Retinal pigment epithelial cell (primary cell): Measurements from ENCODE around the gene FAM171A1.

Source experiments
- DNase-seq: peaks from one replicate; pipeline ENCODE4 v3.0.0-alpha.2; 2010; ENCODE audit warnings: low read depth
- H3K4me3 ChIP-seq: 2 replicates; pipeline ENCODE4 v1.5.1; 2011; ENCODE audit warnings: mild to moderate bottlenecking, low read length, control low read depth, moderate library complexity
- TF ChIP-seq, protein P1 (sequence below): conservative IDR thresholded peaks from 2 replicates; pipeline ENCODE4 v1.5.1; 2011; ENCODE audit warnings: low read depth, low read length, control low read depth, inconsistent platforms

Gene FAM171A1

DNA sequence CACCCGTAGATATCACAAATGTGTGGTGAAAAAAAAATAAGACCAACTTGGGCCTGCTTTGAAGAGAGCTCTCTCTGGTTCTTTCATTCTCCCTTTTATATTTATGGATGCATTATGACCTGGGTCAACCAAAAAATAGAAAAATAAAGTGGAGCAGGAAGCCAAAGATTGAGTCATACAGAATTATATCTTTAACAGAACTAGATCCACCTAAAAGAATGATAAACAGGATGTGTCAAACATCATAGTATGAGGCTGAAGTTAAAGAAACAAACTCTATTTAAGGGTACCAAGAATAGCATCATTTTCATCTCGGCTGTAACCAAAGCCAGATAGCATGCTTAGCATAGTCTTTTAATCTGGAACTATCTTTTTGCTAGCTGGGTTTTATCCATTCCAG, 173.8 kb downstream of the FAM171A1 start:
- TF ChIP-seq, protein P1, sequence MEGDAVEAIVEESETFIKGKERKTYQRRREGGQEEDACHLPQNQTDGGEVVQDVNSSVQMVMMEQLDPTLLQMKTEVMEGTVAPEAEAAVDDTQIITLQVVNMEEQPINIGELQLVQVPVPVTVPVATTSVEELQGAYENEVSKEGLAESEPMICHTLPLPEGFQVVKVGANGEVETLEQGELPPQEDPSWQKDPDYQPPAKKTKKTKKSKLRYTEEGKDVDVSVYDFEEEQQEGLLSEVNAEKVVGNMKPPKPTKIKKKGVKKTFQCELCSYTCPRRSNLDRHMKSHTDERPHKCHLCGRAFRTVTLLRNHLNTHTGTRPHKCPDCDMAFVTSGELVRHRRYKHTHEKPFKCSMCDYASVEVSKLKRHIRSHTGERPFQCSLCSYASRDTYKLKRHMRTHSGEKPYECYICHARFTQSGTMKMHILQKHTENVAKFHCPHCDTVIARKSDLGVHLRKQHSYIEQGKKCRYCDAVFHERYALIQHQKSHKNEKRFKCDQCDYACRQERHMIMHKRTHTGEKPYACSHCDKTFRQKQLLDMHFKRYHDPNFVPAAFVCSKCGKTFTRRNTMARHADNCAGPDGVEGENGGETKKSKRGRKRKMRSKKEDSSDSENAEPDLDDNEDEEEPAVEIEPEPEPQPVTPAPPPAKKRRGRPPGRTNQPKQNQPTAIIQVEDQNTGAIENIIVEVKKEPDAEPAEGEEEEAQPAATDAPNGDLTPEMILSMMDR = no peak
- no peak for DNase-seq
- H3K4me3 ChIP-seq = no peak overlapping the region

DNA sequence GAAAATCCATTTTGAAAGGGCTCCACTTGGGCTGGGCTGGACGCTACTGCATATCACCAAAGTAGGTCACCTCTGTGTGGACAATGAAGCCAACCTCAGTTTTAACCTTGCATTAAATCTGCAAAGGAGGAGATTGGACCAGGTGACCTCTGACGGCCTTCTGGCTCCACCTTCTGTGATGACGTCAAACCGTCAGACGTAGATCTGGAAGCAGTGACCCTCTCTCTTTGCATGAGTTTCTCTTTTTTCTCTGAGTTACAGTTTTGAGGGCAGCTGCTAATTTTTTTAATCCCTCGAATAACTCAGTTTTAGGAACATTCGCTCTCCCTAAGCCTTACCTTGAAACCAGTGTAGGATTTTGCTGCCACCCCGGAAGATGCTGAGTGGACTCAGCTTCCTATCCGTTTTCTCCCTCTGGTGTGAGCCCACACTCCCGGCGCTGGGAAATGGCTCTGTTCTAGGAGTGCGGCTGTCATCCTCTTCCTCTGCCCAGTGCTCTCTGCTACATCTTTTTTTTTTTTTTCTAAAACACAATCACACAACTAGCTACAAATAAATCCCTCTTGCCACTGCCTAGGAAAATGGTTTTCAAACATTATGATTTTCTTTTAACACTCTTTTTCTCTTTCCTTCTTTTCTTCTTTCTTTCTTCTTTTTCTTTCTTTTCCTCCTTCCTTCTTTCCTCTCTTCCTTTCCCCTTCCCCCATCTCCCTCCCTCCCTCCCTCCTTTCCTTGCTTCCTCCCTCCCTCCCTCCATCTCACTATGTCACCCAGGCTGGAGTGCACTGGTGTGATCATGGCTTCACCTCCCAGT, 174.9 kb downstream of the FAM171A1 start:
- H3K4me3 ChIP-seq = no peak overlapping the region
- TF ChIP-seq, protein P1 = no peak
- DNase-seq = no peak

DNA sequence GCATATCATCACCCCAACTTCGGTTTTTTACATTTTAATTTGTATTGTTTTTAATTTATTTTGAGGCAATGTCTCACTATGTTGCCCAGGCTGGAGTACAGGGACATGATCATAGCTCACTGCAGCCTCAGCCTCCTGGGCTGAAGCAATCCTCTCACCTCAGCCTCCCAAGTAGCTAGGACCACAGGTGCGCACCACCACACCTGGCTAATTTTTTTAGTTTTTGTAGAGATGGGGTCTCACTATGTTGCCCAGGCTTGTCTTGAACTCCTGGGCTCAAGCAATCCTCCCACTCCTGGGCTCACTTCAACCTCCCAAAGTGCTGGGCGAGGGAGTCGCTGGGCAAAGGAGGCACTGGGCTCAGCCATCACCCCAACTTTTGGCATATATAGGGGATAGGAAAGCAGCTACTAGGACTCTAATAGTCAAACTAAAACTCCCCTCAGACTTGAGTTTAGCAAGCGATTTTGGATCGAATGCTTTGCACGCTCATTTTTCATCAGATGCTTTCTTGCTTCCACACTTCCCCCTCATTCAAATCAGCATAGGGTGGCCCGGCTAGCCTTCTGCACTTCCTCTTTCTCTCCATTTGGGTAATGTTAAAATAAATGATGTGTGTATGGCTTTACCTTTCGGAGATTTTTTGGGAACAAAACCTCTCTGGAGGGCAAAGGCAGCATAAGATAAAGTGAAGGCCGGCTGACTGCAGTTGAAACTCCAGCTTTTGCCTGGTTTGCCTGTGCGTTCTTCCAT, 181.8 kb downstream of the FAM171A1 start:
- no peak for DNase-seq
- H3K4me3 ChIP-seq = no peak overlapping the region
- TF ChIP-seq, protein P1 = no peak

DNA sequence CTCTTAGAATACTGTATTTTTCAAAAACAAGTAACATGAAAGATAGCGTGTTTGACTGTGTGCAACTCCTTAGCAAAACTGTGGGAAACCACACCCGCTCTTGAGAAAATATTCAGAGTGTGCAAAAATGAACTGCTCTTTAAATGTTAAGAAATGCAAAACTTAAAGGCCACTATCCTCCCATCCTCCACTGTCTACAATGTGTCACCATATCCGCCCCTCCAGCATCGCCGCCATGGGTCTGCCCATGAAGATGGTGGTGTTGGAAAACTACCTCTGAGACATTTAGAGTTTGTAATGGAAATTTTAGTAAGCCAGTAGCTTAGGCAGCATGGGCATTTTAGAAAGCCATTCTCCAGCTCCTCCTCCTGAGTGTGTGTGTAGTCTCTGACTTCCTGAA, 182.5 kb downstream of the FAM171A1 start:
- H3K4me3 ChIP-seq = no peak overlapping the region
- TF ChIP-seq, protein P1 = no peak
- no peak for DNase-seq

DNA sequence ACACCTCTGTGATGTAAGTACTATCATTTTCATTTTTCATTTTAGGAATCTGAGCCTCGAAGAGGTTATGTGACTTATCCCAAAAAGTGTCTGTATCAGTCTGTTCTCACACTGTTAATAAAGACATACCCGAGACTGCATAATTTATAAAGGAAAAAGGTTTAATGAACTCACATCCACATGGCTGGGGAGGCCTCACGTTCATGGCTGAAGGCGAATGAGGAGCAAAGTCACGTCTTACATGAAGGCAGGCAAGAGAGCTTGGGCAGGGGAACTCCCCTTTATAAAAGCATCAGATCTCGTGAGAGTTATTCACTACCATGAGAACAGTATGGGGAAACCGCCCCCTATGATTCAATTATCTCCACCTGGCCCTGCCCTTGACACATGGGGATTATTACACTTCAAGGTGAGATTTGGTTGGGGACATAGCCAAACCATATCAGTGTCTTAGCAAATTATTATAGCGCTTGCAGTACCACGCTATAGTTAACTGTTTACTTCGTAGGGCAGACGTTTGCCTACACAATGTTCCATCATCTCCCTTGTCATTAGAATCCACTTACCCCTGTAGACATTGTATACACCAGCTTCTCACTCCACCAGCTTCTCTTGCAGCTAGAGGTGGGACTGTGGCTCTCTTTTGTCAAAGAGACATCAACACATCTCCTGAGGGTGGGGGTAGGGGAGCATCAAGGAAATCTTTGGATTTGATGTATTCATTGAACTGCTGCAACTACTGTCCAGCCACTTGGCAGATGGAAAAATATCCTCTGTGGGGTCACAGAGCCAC, 187.2 kb downstream of the FAM171A1 start:
- TF ChIP-seq, protein P1 = no peak
- no peak for DNase-seq
- no peak overlapping the region for H3K4me3 ChIP-seq

DNA sequence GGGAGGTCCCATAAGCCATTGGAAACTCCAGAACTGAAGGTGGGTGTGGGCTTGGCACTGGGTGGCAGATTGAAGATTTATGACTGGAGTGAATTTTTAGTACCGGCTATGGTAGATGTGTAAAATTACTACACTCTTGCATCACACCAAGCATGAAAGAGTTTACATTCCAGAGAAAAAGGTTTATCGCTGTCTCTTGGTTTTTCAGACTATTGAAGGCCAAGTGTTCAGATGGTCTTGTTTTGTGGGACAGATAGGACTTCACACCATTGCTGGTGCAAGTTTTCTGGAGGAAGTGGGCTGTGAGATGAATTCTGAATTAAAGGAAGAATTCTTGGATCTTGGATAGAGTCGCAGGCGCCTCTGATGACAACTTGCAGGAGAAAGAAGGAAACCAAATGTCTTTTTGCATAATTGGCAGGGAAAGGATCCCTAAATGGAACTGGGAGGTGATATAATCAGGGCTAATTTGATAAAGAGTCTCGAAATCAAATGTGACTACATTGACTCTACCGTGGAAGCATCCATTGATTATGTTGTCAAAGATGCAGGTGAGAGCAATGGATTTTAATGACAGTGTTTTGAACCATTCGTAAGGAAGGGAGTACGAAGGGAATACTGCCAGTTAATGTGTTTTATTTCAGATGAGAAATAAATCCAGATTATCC, 188.4 kb downstream of the FAM171A1 start:
- TF ChIP-seq, protein P1 = no peak
- no peak for DNase-seq
- H3K4me3 ChIP-seq = no peak overlapping the region
